ENCODE measurements around the gene LDLRAD3. TPM values are rescaled to one million over a fixed set of nuclear protein-coding genes. Genes with fewer than 3 reads are reported as not detected.

LDLRAD3 gene
- total RNA-seq, 1 experiment from 2014 or later: not detected

DNA sequence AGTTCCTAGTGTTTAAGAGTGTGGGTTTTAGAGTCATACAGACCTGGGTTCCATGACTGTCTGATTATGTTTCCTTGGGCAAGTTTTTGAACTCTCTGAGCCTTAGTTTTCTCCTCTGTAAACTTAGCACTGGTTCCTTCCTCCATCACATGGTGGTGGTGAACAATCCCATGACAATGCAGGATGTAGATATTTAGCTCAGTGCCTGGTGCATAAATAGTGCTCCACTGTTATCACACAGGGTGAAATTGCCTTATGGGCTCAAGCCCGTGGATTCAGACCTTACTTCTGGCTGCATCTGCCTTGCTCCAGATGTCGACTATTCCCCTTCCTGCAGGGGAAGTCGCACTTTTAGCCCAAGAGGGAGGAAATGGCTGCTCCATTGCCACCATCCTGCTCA, 62.7 kb downstream of the LDLRAD3 start:
- no peaks in the 10 kb centered on the region for H3K4me1 ChIP-seq (ENCODE audit: low read length)
- H3K36me3 ChIP-seq (ENCODE audit: insufficient read depth, low read length): no peaks in the 10 kb centered on the region
- no peak overlapping the region for H3K4me2 ChIP-seq (ENCODE audit: low read depth, low read length, poor library complexity, severe bottlenecking)
- no peaks in the 10 kb centered on the region; the same call in 1 of the 2 replicates for H3K27me3 ChIP-seq (ENCODE audit: low read length)
- no peaks in the 10 kb centered on the region for H3K9me3 ChIP-seq (ENCODE audit: low read length)
- no peak overlapping the region for H3K4me3 ChIP-seq (ENCODE audit: low read length)
- no peaks in the 10 kb centered on the region for H3K9me2 ChIP-seq (replicated peaks; ENCODE audit: insufficient read depth, low read length)
- no peak overlapping the region for H3K27ac ChIP-seq (ENCODE audit: low read length)
- no peak overlapping the region for H2AFZ ChIP-seq (ENCODE audit: low read length)
- no peaks in the 10 kb centered on the region for H3K79me2 ChIP-seq (ENCODE audit: low read length)
- no peaks in the 10 kb centered on the region for H4K20me1 ChIP-seq (ENCODE audit: insufficient read depth, low read depth, low read length)
- H3K9ac ChIP-seq (ENCODE audit: low read length): no peak overlapping the region
- DNase-seq: no peak

DNA sequence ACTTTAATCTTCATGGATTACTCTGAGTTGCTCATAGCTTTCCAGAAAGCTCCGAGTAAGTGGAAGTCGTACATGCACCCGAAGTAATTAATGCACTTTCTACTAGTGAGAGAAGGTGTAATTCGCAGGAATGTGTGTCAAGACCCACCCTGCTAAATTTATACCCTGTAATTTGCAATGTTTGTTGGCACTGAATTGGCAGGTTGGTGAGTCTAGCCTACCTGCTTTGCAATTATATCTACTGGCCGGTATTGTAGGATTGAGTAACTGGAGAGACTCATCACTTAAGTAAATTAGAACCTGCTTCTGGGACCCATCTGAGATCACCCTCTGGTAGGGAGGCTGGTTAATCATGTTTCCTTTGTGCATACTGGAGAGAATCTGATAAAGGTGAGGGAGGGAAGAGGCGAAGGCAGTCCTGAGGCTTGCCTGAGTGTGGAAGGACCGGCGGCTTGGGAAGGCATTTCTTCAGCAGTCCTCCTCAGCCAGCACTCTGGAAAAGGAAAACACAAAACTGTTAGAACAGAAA, 63.3 kb downstream of the LDLRAD3 start:
- no peaks in the 10 kb centered on the region for H3K9me2 ChIP-seq (replicated peaks; ENCODE audit: insufficient read depth, low read length)
- no peak for DNase-seq
- H3K79me2 ChIP-seq (ENCODE audit: low read length): no peaks in the 10 kb centered on the region
- no peaks in the 10 kb centered on the region for H4K20me1 ChIP-seq (ENCODE audit: insufficient read depth, low read depth, low read length)
- no peak overlapping the region for H3K4me2 ChIP-seq (ENCODE audit: low read depth, low read length, poor library complexity, severe bottlenecking)
- no peaks in the 10 kb centered on the region for H3K9me3 ChIP-seq (ENCODE audit: low read length)
- no peak overlapping the region for H3K9ac ChIP-seq (ENCODE audit: low read length)
- no peaks in the 10 kb centered on the region for H3K36me3 ChIP-seq (ENCODE audit: insufficient read depth, low read length)
- H3K4me1 ChIP-seq (ENCODE audit: low read length): no peaks in the 10 kb centered on the region
- no peak overlapping the region for H3K4me3 ChIP-seq (ENCODE audit: low read length)
- H3K27ac ChIP-seq (ENCODE audit: low read length): no peak overlapping the region
- H3K27me3 ChIP-seq (ENCODE audit: low read length): no peaks in the 10 kb centered on the region; the same call in 1 of the 2 replicates
- H2AFZ ChIP-seq (ENCODE audit: low read length): no peak overlapping the region

DNA sequence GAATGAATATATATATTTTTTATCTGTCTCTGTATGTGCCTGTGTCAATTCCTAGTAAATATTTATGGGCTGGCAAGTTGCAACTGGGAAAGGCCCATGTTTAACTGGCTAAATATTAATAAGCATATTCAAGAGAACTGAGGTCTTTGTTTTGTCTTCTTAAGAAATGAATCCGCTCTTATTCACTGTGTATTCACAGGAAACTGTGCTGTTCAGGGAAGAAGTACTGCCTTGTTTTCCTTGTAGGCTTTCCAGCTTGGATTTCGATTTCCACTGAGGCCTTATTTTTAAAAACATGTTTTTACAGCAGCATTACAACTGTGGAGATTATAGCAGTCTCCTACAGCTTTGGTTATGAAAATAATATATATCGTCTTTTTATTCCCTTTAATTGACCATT, 64.7 kb downstream of the LDLRAD3 start:
- Histone ChIP-seq H3K27me3 (ENCODE audit: low read length) (no peaks in the 10 kb centered on the region), H3K4me2 (ENCODE audit: low read depth, low read length, poor library complexity, severe bottlenecking) (no peak overlapping the region), H4K20me1 (ENCODE audit: insufficient read depth, low read depth, low read length) (no peaks in the 10 kb centered on the region), H3K9ac (ENCODE audit: low read length) (no peak overlapping the region), H3K4me3 (ENCODE audit: low read length) (no peak overlapping the region), H3K79me2 (ENCODE audit: low read length) (no peaks in the 10 kb centered on the region), H2AFZ (ENCODE audit: low read length) (no peak overlapping the region), H3K36me3 (ENCODE audit: insufficient read depth, low read length) (no peaks in the 10 kb centered on the region), H3K9me3 (ENCODE audit: low read length) (no peaks in the 10 kb centered on the region), H3K4me1 (ENCODE audit: low read length) (no peaks in the 10 kb centered on the region), H3K27ac (ENCODE audit: low read length) (no peak overlapping the region), H3K9me2 (replicated peaks; ENCODE audit: insufficient read depth, low read length) (no peaks in the 10 kb centered on the region)
- DNase-seq: no peak

DNA sequence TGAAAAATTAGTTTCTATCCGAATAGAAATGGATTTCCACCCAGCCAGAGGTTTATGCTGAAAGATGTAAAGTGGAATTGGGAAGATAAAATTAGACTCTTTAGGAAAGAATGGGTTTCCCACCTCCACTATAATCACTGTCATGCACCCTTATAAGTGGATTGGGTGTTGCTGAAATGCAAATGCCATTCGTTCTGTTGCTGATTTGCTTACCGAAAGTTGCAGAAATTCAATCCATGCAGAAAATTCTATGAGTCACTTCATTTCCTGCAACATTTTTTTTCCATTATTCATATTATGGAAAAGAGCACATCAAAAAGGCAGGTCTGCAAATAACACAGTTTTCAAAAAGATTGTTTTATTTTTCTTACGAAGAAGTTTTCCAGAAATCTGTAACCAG, 65.6 kb downstream of the LDLRAD3 start:
- Histone ChIP-seq H3K4me3 (ENCODE audit: low read length) (no peak overlapping the region), H3K9me3 (ENCODE audit: low read length) (no peaks in the 10 kb centered on the region), H3K4me1 (ENCODE audit: low read length) (no peaks in the 10 kb centered on the region), H3K4me2 (ENCODE audit: low read depth, low read length, poor library complexity, severe bottlenecking) (no peak overlapping the region), H3K36me3 (ENCODE audit: insufficient read depth, low read length) (no peaks in the 10 kb centered on the region), H2AFZ (ENCODE audit: low read length) (no peak overlapping the region), H3K9me2 (replicated peaks; ENCODE audit: insufficient read depth, low read length) (no peaks in the 10 kb centered on the region), H4K20me1 (ENCODE audit: insufficient read depth, low read depth, low read length) (no peaks in the 10 kb centered on the region), H3K9ac (ENCODE audit: low read length) (no peak overlapping the region), H3K27ac (ENCODE audit: low read length) (no peak overlapping the region), H3K27me3 (ENCODE audit: low read length) (no peaks in the 10 kb centered on the region), H3K79me2 (ENCODE audit: low read length) (no peaks in the 10 kb centered on the region)
- DNase-seq: no peak

DNA sequence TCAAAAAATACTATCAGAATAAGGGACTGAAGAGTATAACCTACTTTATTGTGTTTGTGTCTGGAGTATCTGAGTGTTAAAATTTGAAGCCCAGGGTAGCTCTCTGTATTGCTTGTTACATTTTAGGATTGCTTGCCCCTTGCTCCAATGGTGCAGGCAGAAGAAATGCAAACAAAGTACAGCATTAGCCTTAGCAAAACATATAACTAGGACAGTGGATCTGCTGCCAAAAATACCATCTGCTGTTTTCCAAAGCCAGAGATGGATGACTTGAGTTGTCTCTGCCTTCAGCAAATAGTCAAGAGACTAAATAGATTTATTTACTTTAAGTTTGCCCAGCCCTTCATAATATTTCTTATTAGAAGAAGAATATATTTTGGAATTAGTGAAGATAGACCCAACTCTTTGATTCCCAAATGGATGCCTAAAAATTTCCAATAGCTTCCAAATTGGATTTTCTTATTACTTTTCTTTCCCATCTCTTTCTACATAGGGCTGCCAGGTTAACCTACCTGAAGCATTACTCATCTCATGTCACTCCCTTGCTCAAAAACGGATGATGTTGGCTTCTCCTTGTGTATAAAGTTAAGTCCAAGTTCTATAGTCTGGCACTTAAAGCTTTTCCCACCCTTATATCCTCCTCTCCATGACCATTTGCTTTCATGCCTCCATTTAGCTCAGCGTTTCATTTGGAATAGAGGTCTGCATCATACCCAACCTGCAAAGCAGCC, 66.3 kb downstream of the LDLRAD3 start:
- Histone ChIP-seq H3K9ac (ENCODE audit: low read length) (no peak overlapping the region), H2AFZ (ENCODE audit: low read length) (no peak overlapping the region), H3K27me3 (ENCODE audit: low read length) (no peaks in the 10 kb centered on the region), H3K9me2 (replicated peaks; ENCODE audit: insufficient read depth, low read length) (no peaks in the 10 kb centered on the region), H3K36me3 (ENCODE audit: insufficient read depth, low read length) (no peaks in the 10 kb centered on the region), H3K4me3 (ENCODE audit: low read length) (no peak overlapping the region), H3K79me2 (ENCODE audit: low read length) (no peaks in the 10 kb centered on the region), H3K4me1 (ENCODE audit: low read length) (no peaks in the 10 kb centered on the region), H3K27ac (ENCODE audit: low read length) (no peak overlapping the region), H4K20me1 (ENCODE audit: insufficient read depth, low read depth, low read length) (no peaks in the 10 kb centered on the region), H3K9me3 (ENCODE audit: low read length) (no peaks in the 10 kb centered on the region), H3K4me2 (ENCODE audit: low read depth, low read length, poor library complexity, severe bottlenecking) (no peak overlapping the region)
- DNase-seq: no peak

DNA sequence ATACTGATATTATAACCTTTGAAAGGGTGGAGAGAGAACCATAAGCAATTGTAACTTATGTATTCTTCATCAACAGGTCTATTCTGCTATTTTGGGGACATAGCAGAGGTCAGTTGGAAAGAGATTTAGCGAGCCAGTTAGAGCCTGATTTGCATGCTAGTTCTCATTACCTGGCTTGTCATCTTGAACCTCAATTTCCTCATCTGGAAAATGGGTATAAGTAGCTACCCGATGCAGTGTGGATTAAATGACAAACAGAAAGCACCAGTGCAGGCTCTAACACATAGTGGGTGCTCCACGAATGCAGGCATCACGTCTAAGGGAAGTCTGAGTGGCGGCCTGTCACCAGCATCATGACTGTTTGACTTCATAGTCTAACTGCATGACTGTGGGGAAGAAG, 67.7 kb downstream of the LDLRAD3 start:
- no peaks in the 10 kb centered on the region for H3K9me2 ChIP-seq (replicated peaks; ENCODE audit: insufficient read depth, low read length)
- no peaks in the 10 kb centered on the region for H3K27me3 ChIP-seq (ENCODE audit: low read length)
- no peaks in the 10 kb centered on the region for H3K9me3 ChIP-seq (ENCODE audit: low read length)
- DNase-seq: no peak
- no peaks in the 10 kb centered on the region for H3K79me2 ChIP-seq (ENCODE audit: low read length)
- H2AFZ ChIP-seq (ENCODE audit: low read length): no peak overlapping the region
- no peak overlapping the region for H3K4me3 ChIP-seq (ENCODE audit: low read length)
- no peak overlapping the region for H3K9ac ChIP-seq (ENCODE audit: low read length)
- H4K20me1 ChIP-seq (ENCODE audit: insufficient read depth, low read depth, low read length): no peaks in the 10 kb centered on the region
- no peaks in the 10 kb centered on the region for H3K4me1 ChIP-seq (ENCODE audit: low read length)
- H3K4me2 ChIP-seq (ENCODE audit: low read depth, low read length, poor library complexity, severe bottlenecking): no peak overlapping the region
- no peak overlapping the region for H3K27ac ChIP-seq (ENCODE audit: low read length)
- no peaks in the 10 kb centered on the region for H3K36me3 ChIP-seq (ENCODE audit: insufficient read depth, low read length)

DNA sequence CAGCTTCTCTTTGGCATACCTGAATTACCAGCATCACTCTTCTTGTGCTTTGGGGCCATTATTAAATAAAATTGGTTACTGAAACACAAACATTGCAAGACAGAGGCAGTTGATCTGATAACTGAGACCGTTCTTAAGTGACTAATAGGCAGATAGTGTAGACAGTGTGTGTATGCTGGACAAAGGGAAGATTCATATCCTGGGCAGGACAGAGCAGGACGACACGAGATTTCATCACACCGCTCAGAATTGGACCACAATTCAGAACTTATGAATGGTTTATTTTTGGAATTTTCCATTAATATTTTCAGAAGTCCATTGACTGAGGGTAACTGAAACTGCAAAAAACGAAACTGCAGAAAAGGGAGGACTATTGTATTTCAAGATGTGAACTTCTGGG, 68.6 kb downstream of the LDLRAD3 start:
- Histone ChIP-seq H4K20me1 (ENCODE audit: insufficient read depth, low read depth, low read length) (no peaks in the 10 kb centered on the region), H3K9me3 (ENCODE audit: low read length) (no peaks in the 10 kb centered on the region), H3K27ac (ENCODE audit: low read length) (no peak overlapping the region), H3K27me3 (ENCODE audit: low read length) (no peaks in the 10 kb centered on the region), H2AFZ (ENCODE audit: low read length) (no peak overlapping the region), H3K4me2 (ENCODE audit: low read depth, low read length, poor library complexity, severe bottlenecking) (no peak overlapping the region), H3K79me2 (ENCODE audit: low read length) (no peaks in the 10 kb centered on the region), H3K36me3 (ENCODE audit: insufficient read depth, low read length) (no peaks in the 10 kb centered on the region), H3K9me2 (replicated peaks; ENCODE audit: insufficient read depth, low read length) (no peaks in the 10 kb centered on the region), H3K4me1 (ENCODE audit: low read length) (no peaks in the 10 kb centered on the region), H3K4me3 (ENCODE audit: low read length) (no peak overlapping the region), H3K9ac (ENCODE audit: low read length) (no peak overlapping the region)
- no peak for DNase-seq

DNA sequence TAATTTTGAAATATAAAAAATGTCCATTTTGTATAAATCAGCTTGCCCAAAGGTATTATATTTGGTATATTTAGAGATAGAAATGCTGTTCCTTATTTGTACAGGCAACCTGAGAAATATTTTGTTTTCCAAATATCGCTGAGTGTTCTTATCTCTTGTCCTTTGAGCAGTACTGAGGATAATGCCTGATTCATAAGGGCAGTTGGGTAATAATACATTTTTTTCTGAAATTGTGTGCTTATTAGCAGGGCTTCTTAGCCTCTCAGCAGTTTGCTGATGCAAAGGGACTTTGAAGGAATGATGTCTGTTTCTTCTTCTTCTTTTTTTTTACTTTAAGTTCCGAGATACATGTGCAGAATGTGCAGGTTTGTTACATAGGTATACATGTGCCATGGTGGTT, 69.1 kb downstream of the LDLRAD3 start:
- H3K27me3 ChIP-seq (ENCODE audit: low read length): no peaks in the 10 kb centered on the region
- H3K4me1 ChIP-seq (ENCODE audit: low read length): no peaks in the 10 kb centered on the region
- H3K9me3 ChIP-seq (ENCODE audit: low read length): no peaks in the 10 kb centered on the region
- H3K79me2 ChIP-seq (ENCODE audit: low read length): no peaks in the 10 kb centered on the region
- no peaks in the 10 kb centered on the region for H3K9me2 ChIP-seq (replicated peaks; ENCODE audit: insufficient read depth, low read length)
- no peak overlapping the region for H3K4me3 ChIP-seq (ENCODE audit: low read length)
- H3K4me2 ChIP-seq (ENCODE audit: low read depth, low read length, poor library complexity, severe bottlenecking): no peak overlapping the region
- H3K9ac ChIP-seq (ENCODE audit: low read length): no peak overlapping the region
- no peaks in the 10 kb centered on the region for H3K36me3 ChIP-seq (ENCODE audit: insufficient read depth, low read length)
- no peaks in the 10 kb centered on the region for H4K20me1 ChIP-seq (ENCODE audit: insufficient read depth, low read depth, low read length)
- no peak for DNase-seq
- no peak overlapping the region for H3K27ac ChIP-seq (ENCODE audit: low read length)
- H2AFZ ChIP-seq (ENCODE audit: low read length): no peak overlapping the region

Data from Karpas-422 (cell line).